WI38 (cell line): ENCODE results near the gene WWOX.

Experiments
- H3K4me3 ChIP-seq: 2 replicates; pipeline ENCODE4 v1.5.1; 2011; ENCODE audit warnings: low read depth, mild to moderate bottlenecking, control low read depth, low read length
- TF ChIP-seq, protein P1 (sequence below): IDR thresholded peaks from 2 replicates; pipeline ENCODE4 v1.5.1; 2012; ENCODE audit warnings: low read depth, mild to moderate bottlenecking, control low read depth, low read length

The WWOX gene

GRCh38 chr16:79191933-79192332 is 1092.5 kb downstream of the WWOX start:
- TF ChIP-seq, protein P1, sequence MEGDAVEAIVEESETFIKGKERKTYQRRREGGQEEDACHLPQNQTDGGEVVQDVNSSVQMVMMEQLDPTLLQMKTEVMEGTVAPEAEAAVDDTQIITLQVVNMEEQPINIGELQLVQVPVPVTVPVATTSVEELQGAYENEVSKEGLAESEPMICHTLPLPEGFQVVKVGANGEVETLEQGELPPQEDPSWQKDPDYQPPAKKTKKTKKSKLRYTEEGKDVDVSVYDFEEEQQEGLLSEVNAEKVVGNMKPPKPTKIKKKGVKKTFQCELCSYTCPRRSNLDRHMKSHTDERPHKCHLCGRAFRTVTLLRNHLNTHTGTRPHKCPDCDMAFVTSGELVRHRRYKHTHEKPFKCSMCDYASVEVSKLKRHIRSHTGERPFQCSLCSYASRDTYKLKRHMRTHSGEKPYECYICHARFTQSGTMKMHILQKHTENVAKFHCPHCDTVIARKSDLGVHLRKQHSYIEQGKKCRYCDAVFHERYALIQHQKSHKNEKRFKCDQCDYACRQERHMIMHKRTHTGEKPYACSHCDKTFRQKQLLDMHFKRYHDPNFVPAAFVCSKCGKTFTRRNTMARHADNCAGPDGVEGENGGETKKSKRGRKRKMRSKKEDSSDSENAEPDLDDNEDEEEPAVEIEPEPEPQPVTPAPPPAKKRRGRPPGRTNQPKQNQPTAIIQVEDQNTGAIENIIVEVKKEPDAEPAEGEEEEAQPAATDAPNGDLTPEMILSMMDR: no peak
- H3K4me3 ChIP-seq: no peak overlapping the region

GRCh38 chr16:79192904-79193303 is 1093.5 kb downstream of the WWOX start:
- H3K4me3 ChIP-seq: no peak overlapping the region
- TF ChIP-seq, protein P1: no peak

GRCh38 chr16:79194291-79194690 is 1094.8 kb downstream of the WWOX start:
- H3K4me3 ChIP-seq: no peak overlapping the region
- TF ChIP-seq, protein P1: no peak

DNA sequence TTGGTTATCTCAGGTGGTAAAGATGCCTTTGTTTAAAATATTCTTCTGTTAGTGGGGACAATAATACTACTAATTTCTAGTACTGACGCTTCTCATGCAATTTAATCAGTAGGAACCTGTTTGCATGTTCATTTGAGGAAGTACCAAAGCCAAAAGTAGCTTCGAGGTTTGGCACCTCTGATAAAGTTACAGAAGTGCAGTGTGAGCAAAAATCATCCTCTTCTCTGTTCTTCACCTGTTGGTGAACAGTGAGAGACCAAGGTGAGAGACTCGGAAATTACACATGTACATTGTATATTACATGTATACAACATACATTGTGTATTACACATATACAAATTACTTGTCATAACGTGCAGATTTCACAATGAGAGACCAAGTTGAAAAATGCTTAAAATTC is 1096.5 kb downstream of the WWOX start:
- H3K4me3 ChIP-seq: no peak overlapping the region
- TF ChIP-seq, protein P1: no peak

GRCh38 chr16:79201436-79201835 is 1102.0 kb downstream of the WWOX start:
- no peak overlapping the region for H3K4me3 ChIP-seq
- TF ChIP-seq, protein P1: no peak

DNA sequence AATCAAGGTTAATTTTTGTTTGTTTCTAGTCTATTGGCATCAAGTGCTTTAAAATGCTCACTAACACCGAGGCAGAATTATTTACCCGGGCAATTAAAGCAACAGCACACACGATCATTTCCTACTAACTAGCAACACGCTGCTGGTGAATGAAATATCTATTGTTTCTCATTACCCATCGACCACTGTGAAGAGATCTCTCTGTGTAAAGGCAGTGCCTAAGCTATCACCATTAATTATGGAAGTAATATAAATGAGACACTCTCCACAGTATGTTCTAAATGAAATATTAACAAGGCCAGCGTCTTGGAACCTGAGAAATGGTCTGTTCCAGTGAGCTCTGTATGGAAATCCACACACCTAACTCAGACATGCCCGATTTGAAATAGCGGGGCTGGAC is 1103.5 kb downstream of the WWOX start:
- no peak overlapping the region for H3K4me3 ChIP-seq
- TF ChIP-seq, protein P1: no peak

- TF ChIP-seq, protein P1: no peak
- no peak overlapping the region for H3K4me3 ChIP-seq
Observed at GRCh38 chr16:79204486-79204885, 1105.0 kb downstream of the WWOX start.
